ENCODE results near the gene SCFD2. TPM values are rescaled to one million over a fixed set of nuclear protein-coding genes. Genes with fewer than 3 reads are reported as not detected.

The SCFD2 gene
- polyA plus RNA-seq, 4 donors: 12.0 to 15.5 (median 14.1) TPM

DNA sequence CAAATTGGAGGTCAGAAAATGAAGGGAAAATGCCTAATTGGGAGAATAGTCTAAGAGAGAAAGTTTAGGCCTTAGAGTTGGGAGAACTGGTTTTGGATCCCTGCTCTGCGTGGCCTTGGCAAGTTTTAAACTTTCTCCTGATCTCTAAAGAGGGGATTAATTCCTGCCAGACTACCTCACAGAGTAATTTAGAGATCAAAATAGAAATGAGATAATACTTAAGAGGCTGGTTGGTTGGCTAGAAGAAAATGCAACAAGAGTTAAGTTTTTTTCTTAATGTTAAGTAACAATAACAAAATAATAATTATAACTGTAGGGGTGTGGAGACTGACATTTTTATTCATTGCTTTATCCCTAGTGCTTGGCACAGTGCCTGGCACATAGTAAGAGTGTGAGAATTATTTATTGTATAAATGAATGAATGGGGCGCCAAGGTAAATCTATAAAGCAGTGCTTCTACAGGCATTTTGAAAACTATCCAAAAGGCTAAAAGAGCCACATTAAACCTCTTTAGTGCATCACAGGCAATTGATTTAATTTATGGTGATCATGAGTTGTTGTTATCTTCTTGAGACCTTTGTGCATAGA lies 343.3 kb downstream of the SCFD2 start:
- no peak for DNase-seq (ENCODE audit: low read depth in 4 of 4, low spot score in 2 of 4)

DNA sequence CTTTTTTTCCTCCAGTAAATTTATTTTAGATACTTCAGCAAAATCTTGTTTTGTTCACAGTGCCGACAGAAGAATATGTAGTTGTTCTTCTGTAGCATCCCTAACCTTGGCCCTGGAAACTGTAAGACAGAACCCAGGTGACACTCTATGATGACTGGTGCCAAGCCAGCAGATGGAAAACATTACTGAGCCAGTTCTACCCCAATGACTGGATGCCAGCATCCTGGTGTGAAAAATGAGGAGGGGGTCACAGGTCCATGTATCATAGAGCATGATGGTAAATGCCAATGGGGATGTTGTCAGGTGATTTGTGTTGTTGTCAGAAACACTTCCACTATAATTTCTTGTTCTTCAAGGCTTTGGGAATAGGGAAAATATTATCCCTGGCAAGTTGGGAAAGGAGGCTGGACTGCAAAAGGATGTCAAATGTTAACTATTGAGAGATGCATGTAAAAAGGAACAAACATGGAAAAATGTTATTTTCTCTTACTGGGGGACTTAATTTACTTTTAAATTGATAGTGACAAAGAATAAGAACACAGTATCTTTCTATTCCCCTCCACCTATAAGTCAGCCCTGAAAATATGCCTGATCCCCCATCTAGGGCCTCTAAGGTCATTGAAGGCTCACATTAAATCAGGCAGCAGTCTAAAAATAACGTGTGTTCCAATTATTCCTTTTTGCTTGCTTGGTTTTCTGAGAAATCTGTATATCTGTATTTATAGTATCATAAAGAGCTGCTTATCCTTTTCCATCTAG lies 343.9 kb downstream of the SCFD2 start:
- no peak for DNase-seq (ENCODE audit: low read depth in 4 of 4, low spot score in 2 of 4)

DNA sequence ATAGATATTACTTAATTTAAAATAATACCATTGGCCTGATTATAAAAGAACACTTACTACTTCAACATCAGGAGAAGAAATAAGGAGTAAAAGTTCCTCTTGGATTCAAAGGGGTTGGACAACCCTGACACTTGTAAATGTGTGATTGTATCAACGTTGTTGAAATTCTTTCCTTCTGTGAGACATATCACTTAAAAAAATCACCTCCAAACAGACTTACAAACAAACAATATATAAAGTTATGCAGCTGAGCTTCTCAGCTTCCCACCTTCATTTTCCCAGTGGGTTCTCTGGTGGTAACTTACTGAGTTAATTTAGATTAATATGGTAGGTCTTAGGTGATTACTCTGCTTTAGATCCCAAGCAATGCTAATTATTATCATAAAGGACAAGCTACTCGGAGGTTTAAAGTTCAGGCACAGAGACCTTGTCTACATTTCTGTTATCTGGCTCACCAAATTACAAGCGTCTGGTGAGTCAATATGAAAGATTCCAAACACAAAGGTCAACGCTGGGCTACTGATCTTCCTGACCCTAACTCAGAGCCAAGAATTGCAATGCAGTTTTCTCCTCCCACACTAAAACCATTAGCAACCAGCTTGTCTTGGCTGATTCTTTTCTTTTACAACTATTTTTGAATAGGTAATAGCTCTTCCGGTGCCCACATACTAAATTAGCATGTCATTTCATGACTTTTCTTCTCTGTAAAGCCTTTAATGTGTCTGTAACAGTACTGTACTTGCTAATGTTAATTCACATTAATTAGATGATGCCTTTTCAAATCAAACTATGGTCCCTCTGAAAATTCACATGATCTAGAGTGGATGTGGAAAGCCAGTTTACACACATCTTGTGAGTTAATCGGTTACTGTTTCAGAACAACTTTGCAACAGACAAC lies 346.1 kb downstream of the SCFD2 start:
- DNase-seq (ENCODE audit: low read depth in 4 of 4, low spot score in 2 of 4): no peak

DNA sequence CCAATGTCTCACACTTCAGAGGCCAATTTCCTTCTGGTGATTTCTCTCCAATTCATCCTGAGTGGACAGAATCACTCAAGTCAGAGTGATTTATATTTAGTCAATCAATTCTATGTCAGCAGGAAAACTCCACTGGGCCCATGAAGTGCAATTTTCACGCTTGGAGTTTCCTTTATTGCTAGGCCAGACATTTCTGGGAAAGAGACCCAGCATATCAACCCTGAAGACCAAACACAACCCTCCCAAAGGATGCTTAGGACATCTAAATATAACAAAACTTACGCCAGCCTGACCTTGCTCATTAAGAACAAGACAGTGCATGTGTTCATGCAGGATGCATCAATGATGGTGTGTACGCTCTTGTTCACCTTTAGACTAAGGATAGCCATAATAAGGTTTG lies 347.4 kb downstream of the SCFD2 start:
- no peak for DNase-seq (ENCODE audit: low read depth in 4 of 4, low spot score in 2 of 4)

DNA sequence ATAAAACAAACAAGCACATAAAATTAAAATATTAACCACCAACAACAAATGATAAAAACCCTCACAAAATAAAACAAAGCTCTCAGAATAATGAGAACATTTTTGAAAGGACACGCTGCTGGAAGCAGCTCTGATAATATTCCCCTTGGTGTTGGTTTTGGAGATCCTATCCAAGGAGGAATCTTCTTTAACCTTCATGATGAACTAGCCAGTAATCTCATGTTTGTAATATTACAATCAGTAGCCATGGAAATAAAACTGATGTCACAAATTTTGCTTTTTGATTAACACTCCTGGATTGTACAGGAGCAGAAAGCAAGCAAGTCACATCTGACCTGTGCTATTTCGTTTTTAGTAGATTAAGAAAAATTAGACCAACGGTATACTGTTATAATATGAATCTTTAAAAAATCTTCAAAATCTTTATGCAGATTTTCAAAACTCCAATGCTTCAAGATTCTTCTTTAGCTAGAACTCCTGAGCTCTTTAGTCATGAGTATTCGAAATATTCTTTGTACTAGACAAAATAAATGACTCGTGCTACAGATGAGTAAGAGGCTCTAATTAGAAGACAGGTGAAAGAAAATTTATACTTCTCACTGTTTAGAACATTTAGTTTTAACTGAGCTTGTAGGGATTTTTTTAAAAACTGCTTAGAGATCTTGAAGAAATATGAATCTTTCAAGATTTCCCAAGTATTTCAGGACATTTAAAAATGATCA lies 349.6 kb downstream of the SCFD2 start:
- DNase-seq (ENCODE audit: low read depth in 4 of 4, low spot score in 2 of 4): no peak

DNA sequence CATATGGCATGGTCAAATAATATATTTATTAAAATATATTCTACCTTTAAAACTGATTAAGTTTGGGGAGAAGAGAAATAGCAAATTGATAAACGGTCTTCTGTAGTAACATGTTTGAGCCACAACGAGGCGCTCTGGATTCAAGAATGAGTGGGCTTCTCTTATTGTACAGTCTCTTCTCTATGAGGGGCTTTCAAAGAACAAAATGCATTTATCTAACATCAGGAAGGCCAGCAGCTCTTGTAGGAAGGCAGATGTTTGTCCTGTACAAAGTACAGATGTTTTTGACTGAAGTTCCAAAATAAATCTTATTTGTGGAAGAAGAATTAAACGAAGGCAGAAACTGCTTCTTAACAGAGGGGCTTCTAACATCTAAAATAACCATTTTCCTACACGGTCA lies 350.2 kb downstream of the SCFD2 start:
- peak in 1 of 4 donors; percentile 51 for DNase-seq (ENCODE audit: low read depth in 4 of 4, low spot score in 2 of 4)

DNA sequence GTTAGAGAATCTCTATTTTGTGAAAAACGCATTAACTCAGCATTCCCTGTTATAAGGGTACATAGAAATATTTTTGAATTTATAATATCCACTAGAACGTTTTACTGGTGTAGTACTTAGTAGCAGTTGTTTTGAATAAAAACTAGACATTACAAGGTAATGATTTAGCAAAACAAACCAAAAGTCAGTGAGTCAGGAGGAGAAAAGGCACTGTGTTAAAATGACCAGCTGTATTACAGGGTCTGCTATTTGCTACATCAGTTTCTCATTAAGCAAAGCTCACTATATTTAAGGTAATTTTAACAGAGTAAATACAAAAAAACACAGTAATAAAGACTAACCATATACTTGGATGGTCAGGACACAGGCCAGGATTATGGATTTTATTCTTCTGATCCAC lies 351.0 kb downstream of the SCFD2 start:
- DNase-seq (ENCODE audit: low read depth in 4 of 4, low spot score in 2 of 4): no peak

DNA sequence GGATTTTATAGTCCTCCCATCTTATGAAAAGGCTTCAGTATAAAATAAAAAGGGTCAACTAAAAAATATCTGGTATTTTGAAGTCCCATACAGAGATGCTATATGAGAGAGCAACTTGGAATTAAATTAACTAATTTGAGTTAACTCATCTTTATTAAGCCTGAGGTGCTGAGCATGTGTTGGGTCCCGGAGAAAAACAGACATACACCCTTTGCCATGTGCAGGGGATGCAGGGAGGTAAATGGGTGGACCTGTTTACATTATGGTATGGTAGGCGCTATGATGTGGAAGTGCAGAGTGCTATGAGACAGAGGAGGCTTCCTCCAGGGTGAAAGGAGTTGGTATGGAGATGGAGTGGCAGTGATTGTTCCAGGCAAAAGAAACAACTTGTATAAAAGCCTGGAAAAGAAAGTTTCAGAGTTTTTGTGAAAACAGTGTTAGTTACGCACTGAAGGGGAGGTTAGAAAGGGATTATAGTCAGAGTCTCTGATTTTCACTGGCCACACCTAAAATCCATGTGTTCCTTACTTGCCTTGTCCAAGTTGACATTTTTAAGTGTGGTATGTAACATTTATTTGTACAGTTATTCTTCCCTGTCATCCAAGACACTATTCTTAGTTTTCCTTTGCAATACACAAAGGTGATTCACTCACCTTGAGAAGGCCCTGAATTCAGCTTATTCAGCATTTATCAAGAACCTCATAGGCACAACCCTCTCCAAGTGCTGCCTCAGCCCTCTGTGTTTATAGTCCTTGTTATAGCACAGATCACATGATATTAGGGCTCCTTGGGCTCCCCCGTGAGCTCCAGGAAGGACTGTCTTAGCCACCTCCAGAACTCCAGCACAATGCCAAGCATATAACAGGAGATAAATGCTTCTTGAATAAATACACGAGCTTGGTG lies 351.7 kb downstream of the SCFD2 start:
- DNase-seq (ENCODE audit: low read depth in 4 of 4, low spot score in 2 of 4): no peak

DNA sequence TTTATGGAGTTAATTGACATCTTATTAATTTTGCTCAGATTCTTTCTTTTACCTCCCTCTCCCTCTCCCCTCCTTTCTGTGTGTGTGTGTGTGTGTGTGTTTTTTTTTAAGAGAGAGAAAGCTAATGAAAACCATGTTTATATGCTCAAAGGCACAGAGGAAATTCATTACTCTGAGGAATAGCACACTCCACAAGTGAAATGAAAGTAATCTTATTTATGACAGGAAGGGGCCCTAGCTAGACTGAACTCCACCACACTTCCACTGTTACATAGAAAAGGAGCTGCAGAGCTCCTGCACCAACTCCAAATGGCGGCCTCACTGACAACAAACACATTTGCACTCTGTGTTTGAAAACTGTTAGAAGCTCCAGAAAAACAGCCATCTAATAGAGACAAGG lies 353.1 kb downstream of the SCFD2 start:
- no peak for DNase-seq (ENCODE audit: low read depth in 4 of 4, low spot score in 2 of 4)

DNA sequence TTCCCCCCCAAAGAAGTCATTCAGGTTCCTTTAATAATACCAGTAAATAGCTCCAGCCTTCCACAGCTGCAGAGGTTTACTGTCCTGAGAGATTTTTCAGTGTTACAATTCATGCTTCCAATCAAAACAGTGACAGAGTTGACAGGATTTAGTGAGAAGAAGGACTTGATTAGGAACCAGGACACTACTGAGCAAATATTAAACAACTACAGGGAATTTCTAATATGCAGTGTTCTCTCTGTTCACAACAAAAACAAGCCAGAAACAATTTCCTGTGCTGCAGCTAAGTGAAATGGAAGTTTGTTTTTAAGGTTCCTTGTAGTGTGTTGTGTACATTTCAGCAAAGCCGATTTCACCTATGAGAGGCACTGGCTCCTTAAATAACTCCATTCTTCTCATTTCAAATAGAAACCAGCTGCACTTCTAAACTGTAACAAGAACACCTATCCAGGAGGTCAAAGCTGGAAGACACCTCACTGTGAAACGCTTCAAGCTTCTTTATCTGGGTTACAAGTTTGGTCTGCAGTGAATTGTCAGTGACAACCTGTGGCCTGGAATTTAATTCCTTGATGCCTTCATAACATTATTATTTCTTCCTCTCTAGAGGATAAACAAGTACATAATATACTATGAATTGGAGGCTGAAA lies 354.5 kb downstream of the SCFD2 start:
- DNase-seq (ENCODE audit: low read depth in 4 of 4, low spot score in 2 of 4): no peak

DNA sequence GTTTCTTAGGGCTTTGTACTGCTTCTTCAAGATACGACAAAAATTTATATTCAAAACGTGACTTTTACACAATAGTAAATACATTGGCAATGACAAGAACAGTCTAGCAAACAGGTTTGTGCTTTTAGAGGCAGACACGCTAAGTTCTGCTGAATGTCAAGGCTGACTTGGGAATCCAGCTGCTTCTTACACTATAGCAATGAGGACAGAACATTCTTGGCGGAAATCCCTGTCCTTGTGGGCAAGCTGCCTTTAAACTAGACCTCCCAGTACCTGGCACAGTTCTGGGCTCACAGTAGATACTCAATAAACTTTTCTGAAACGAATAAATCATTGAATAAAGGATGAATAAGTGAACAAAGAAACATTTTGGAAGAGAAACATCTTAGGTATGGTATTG lies 355.5 kb downstream of the SCFD2 start:
- no peak for DNase-seq (ENCODE audit: low read depth in 4 of 4, low spot score in 2 of 4)

DNA sequence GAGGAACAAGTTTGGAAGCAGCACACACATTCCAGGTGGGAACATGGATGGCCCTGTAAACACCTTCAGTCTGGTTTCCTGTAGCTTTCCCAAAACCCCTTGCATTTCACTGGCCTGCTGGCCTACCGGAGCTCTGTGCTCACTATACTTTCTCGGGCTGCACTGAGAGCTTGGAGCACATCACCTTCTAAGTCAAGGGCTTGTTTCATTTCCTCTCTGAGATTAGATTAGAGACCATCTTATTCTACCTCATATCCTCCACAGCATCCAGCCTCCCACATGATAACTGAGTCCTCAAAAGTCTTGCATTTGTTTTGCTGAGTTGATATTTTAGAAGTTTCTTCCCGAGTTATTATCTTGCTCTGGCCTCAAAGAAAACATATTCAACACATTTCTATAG lies 356.0 kb downstream of the SCFD2 start:
- DNase-seq (ENCODE audit: low read depth in 4 of 4, low spot score in 2 of 4): no peak

DNA sequence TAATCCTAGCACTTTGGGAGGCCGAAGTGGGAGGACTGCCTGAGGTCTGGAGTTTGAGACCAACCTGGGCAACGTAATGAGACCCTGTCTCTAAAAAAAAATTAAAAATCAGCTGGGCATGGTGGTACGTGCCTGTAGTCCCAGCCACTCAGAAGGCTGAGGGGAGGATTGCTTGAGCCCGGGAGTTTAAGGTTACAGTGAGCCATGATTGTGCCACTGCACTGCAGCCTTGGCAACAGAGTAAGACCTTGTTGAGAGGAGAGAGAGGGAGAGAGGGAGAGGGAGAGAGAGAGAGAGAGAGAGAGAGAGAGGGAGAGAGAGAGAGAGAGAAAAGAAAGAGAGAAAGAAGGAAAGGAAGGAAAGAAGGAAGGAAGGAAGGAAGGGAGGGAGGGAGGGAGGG lies 358.8 kb downstream of the SCFD2 start:
- no peak for DNase-seq (ENCODE audit: low read depth in 4 of 4, low spot score in 2 of 4)

DNA sequence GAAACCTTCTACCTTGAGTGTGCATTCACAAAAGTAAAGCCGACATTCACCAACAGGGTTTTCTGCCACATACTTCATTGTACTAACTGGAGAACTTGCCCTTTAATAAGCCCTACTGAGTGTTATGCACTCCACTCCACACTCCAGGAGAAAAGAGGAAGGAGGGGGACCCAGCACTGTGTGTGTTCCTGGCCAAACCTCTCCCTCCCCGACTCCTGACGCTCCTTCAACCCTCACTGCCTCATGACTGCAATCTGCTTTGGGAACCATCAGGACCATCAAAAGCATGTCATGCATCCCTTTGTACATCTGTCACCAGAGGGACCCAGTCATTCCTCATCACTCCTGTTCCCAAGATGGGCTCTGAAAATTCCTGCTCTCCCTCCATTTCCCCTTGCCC lies 360.1 kb downstream of the SCFD2 start:
- no peak for DNase-seq (ENCODE audit: low read depth in 4 of 4, low spot score in 2 of 4)

DNA sequence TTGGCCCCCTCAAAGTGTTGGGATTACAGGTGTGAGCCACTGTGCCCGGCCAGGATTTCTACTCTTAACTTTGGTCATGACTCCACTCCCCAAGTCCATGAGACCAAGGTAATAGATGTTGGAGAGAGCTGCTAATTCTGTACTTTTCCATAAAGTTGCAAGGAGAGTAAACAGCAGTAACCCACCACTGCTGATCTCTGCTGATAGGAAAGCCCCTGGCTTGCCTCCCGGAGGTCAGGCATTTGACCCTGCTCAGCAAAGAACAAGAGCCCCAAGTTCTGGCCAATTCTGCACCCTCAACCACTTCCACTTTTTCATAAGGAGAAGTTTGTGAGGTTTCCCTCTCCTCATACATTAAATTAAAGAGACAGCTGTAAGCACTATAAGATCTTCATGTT lies 360.7 kb downstream of the SCFD2 start:
- no peak for DNase-seq (ENCODE audit: low read depth in 4 of 4, low spot score in 2 of 4)

DNA sequence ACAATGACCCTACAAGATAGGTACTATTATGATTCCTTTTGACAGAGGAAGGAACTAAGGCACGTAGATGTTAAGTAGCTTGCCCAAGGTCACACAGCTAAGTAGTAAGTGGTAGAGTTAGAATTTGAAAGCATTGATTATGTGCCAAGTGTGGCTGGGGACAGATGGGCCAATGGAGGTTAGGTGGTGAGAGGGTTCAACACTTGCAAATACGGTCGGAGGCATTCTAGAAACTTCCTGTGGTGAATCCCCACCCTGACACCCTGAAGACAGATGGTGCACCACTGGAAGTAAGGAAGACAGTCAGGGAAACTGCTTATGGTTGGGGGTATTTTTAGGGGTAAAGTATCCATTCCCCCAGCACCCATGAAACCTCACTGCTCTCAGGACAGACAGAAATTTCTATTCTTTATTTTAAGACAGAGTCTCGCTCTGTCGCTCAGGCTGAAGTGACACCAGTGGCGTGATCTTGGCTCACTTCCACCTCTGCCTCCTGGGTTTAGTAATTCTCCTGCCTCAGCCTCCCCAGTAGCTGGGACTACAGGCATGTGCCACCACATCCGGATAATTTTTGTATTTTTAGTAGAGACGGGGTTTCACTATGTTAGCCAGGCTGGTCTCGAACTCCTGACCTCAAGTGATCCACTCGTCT lies 361.2 kb downstream of the SCFD2 start:
- DNase-seq (ENCODE audit: low read depth in 4 of 4, low spot score in 2 of 4): no peak

DNA sequence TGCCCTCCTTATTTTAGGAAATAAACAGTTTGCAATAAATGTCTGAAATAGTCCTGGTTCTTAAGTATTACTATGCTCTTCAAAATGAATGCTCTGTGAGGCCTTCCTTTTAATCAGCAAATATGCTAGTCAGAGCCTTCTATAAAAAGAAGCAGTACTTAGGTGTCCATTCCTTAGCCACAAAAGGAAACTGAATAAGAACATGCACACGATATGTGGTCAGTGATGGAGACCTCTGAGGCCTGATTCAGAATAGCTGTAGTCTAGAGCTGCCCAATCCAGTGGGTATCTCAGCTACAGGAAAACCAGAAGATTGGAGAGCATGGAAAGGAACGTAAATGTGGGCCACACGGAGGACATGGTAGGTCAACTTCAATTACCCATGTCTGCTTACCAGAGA lies 361.9 kb downstream of the SCFD2 start:
- no peak for DNase-seq (ENCODE audit: low read depth in 4 of 4, low spot score in 2 of 4)

DNA sequence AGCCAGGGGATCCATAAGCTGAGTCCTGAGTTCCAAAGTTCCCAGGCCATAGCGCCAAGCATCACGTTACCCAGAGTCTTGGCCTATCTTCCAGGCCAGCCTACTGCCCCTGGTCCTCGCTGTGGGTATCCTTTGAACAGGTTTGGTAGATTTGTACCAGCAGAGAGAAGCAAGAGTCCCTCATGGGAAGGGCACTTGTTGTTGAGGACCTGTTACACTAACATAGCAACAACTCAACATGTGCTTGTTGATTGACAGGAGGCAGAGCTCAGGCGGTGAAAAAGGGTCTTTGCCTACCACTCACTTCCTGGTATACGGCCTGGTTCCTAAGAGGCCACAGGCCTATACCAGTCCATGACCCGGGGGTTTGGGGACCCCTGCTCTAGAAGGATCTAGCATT lies 365.3 kb downstream of the SCFD2 start:
- DNase-seq (ENCODE audit: low read depth in 4 of 4, low spot score in 2 of 4): no peak

DNA sequence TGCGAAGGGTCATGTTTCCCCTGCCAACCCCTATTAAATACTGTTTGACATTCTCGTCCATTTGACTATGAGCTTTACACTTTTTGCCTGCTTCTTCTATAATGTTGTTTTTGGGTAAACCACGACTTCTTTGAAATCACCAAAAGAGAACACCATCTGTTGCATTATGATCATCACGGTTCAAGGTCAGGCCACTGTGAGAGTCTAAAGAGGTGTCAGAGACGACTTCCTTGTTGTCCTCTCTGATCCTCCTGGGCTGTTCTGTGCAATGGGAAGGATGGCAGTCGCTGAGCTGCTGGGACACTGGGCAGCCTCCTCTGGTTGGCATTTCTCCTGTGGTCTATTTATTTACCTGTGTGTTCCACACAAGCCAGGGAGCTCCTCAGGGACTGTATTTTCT lies 366.2 kb downstream of the SCFD2 start:
- DNase-seq (ENCODE audit: low read depth in 4 of 4, low spot score in 2 of 4): no peak

All from left renal cortex interstitium (tissue), 4 donors.